ENCODE data around the gene NBPF6. TPM values are rescaled to one million over a fixed set of nuclear protein-coding genes. Genes with fewer than 3 reads are reported as not detected.

NBPF6 gene
- total and polyA plus RNA-seq, 8 donors = not detected

DNA sequence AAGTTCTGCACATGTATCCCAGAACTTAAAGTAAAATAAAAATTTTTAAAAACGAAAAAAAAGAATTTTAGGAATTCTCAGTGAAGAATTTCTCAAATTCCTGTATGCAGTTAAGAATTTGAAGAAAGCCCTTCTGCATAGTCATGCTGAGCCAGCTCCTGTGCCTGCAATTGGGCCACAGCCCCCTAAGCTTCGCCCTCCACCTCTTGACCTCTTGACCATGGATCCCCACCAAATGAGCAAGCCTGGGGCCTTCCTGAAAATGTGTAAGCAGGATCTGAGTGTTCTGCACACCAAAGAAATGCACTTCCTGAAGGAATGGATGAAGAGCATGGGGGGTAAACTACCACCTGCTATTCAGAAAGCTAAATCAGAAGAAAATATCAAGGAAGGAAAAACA lies 52.0 kb downstream of the NBPF6 start:
- DNase-seq (no peak), ATAC-seq (no peak)
- peaks cover 0 to 12% of the 10 kb centered on the region in 2 donors for H3K27me3 ChIP-seq
- H3K27ac ChIP-seq = no peak overlapping the region
- no peak overlapping the region for H3K4me3 ChIP-seq
- no peaks in the 10 kb centered on the region for H3K4me1 ChIP-seq
- no peaks in the 10 kb centered on the region for H3K36me3 ChIP-seq
- intact Hi-C loops (cut with DNase I) = no loop called here
- no peaks in the 10 kb centered on the region for H3K9me3 ChIP-seq
- TF ChIP-seq, protein P1, sequence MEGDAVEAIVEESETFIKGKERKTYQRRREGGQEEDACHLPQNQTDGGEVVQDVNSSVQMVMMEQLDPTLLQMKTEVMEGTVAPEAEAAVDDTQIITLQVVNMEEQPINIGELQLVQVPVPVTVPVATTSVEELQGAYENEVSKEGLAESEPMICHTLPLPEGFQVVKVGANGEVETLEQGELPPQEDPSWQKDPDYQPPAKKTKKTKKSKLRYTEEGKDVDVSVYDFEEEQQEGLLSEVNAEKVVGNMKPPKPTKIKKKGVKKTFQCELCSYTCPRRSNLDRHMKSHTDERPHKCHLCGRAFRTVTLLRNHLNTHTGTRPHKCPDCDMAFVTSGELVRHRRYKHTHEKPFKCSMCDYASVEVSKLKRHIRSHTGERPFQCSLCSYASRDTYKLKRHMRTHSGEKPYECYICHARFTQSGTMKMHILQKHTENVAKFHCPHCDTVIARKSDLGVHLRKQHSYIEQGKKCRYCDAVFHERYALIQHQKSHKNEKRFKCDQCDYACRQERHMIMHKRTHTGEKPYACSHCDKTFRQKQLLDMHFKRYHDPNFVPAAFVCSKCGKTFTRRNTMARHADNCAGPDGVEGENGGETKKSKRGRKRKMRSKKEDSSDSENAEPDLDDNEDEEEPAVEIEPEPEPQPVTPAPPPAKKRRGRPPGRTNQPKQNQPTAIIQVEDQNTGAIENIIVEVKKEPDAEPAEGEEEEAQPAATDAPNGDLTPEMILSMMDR (IDR thresholded peaks at IDR 0.05) = no peak

DNA sequence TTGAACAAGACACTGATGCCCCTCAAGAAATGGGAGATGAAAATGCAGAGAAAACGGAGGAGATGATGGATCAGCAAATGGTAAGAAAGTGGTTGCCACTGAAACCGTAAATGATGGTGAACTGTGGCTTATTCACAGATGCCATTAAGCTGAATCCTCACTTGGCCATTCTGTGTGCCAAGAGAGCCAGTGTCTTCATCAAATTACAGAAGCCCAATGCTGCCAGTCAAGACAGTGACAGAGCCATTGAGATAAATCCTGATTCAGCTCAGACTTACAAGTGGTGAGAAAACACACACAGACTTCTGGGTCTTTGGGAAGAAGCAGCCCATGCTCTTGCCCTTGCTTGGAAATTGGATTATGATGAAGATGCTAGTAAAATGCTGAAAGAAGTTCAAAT lies 52.5 kb downstream of the NBPF6 start:
- H3K9me3 ChIP-seq = no peaks in the 10 kb centered on the region
- DNase-seq (no peak), ATAC-seq (no peak)
- H3K27me3 ChIP-seq = peaks cover 0 to 12% of the 10 kb centered on the region in 2 donors
- H3K27ac ChIP-seq = no peak overlapping the region
- no peaks in the 10 kb centered on the region for H3K36me3 ChIP-seq
- TF ChIP-seq, protein P1 (IDR thresholded peaks at IDR 0.05) = no peak
- intact Hi-C loops (cut with DNase I) = no loop called here
- H3K4me1 ChIP-seq = no peaks in the 10 kb centered on the region
- H3K4me3 ChIP-seq = no peak overlapping the region

DNA sequence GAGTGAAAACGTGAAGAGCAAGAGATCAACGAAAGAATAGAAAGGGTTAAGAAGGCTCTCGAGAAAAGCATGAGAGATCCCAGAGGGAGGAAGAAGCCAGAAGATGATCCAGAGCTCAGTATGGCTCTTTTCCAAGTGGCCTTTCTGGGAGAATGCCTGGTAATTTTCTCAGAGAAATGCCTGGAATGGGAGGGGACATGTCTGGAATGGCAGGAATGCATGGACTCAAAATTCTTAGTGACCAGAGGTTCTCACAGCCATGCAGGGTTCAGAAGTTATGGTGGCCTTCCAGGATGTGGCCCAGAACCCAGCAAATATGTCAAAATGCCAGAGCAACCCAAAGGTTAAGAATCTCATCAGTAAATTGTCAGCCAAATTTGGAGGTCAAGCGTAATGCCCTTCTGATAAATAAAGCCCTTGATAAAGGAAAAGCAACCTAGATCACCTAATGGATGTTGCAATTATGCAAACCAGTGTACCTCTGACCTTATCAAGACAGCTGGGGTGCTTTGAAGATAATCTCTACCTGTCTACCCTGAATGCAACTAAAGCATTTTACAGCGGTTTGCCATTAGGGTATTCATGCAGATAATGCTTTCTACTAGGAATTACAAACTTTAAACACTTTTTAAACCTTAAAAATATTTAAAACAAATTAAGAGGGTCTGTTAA lies 53.1 kb downstream of the NBPF6 start:
- H3K9me3 ChIP-seq = no peaks in the 10 kb centered on the region
- no peaks in the 10 kb centered on the region for H3K4me1 ChIP-seq
- intact Hi-C loops (cut with DNase I) = no loop called here
- H3K27ac ChIP-seq = no peak overlapping the region
- TF ChIP-seq, protein P1 (IDR thresholded peaks at IDR 0.05) = no peak
- peaks cover 0 to 12% of the 10 kb centered on the region in 2 donors for H3K27me3 ChIP-seq
- no peak for ATAC-seq
- H3K36me3 ChIP-seq = no peaks in the 10 kb centered on the region
- H3K4me3 ChIP-seq = no peak overlapping the region
- no peak for DNase-seq

DNA sequence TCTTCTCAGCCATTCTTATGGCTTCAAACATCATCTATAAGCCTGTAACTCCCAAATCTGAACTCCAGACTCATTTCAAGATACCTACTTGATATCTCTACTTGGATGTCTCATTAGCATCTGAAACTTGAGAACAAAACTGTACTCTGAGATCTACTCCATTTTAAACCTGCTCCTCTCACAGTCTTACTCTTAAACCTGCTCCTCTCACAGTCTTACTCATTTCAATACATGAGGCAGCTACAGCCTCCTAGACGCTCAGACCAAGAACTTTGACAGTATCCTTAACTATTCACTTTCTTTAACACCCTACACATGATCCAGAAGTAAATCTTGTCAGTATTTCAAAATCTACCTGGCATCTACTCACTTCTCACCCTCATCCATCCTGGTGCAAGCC lies 54.3 kb downstream of the NBPF6 start:
- Histone ChIP-seq H3K9me3 (no peaks in the 10 kb centered on the region), H3K36me3 (no peaks in the 10 kb centered on the region), H3K27ac (no peak overlapping the region), H3K27me3 (peaks cover 0 to 12% of the 10 kb centered on the region in 2 donors), H3K4me1 (no peaks in the 10 kb centered on the region), H3K4me3 (no peak overlapping the region)
- ATAC-seq (no peak), DNase-seq (no peak)
- intact Hi-C loops (cut with DNase I) = no loop called here
- TF ChIP-seq, protein P1 (IDR thresholded peaks at IDR 0.05) = no peak

DNA sequence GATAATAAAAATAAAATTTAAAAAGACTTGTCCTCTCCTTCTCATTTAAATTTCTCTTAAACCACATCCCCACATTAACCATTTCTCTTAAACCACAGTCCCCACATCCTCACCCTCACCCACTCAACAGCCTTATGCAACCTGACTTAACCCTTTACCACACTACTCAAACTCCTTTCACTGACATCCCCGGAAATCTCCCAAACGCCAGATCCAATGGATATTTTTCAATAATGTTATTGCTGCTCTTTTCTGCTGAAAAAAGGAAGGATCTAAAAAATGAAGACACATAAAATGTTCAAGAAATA lies 55.6 kb downstream of the NBPF6 start:
- intact Hi-C loops (cut with DNase I) = no loop called here
- Histone ChIP-seq H3K4me1 (no peaks in the 10 kb centered on the region), H3K27ac (no peak overlapping the region), H3K36me3 (no peaks in the 10 kb centered on the region), H3K4me3 (no peak overlapping the region), H3K27me3 (peaks cover 0 to 8% of the 10 kb centered on the region in 2 donors), H3K9me3 (no peaks in the 10 kb centered on the region)
- TF ChIP-seq, protein P1 (IDR thresholded peaks at IDR 0.05) = no peak
- no peak for DNase-seq
- no peak for ATAC-seq

Measured in left lung (tissue), 10 donors.